HG03439 (cell line): ENCODE results near the gene ADAM10.

Source experiments
- ATAC-seq: cut with Tn5 transposase; IDR thresholded peaks from one replicate; pipeline ENCODE4 v1.9.1; 2021; ENCODE audit warnings: mild to moderate bottlenecking, moderate library complexity; ENCODE audit not compliant: unreplicated experiment

The ADAM10 gene

DNA sequence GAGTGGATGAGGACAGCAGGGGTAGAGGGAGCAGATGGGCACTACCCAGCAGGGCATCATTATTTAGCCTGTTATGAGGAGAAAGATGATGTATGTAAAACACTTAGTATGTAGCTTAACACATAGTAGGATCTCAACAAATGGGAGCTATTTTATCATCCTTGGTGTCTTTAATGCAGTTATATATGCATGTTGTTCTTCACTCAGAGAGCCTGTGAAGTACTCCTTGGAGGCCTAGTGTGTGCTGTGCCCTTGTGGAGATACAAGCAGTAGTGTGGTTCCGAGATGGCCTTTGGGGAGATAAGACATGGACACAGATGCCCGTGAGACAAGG lies 193.5 kb downstream of the ADAM10 start:
- no peak for ATAC-seq

DNA sequence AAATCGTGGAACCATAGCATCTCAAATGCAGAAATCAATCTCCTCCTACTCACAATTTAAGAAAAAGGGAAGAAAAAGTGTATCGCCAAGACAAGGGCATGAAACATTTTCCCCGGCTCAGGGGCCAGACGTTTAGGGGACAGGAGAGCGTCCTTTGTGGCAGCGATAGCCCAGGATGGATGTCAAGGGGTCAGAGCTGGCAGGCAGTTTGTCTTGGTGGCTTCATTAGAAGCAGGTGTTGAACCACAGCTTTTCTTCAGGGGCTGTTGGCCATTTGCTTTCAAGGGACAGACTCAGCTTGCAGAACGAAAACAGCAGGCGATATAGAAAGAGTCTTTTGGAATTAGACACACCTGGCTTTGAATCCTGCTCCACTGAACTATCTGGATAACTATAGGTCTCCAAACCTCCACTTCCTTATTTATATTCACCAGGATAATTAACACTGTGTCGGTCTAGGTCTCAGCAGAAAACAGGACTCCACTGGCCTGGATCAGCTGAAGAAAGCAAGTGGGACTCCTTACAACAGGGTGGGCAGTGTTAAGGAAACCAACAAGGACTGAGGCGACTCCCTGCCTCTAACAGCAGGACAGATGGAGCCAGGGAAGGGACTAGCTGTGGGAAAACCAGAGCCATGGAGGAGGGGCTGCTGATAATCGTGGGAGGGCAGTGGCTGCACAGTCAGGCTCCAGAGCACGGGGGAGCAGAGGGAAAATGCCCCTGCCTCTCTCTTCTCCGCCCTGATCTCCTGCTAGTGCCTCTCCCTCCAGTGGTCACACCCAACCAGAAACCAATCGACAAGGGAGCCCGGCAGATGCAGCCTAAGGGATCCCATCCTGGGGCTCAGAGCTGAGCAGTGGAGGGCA lies 194.1 kb downstream of the ADAM10 start:
- ATAC-seq: no peak

DNA sequence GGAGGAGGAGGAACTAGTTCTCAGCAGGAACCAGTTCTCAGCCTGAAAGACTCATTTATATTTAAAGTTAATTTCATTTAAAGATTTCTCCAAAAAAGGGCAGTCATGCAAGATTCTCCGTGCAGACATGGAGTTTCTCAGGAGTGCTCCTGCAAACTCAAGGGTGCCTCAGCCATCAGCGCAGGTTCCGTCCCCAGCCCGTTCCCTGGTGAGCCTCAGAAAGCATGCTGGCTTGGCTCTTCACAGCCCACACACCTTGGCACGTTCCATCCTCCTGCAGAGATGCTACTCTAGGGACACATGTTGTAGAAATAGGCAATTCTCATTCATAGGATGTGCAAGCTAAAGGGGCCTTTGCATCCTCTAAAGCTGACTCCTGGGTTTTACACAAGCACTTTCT lies 194.7 kb downstream of the ADAM10 start:
- ATAC-seq: no peak

DNA sequence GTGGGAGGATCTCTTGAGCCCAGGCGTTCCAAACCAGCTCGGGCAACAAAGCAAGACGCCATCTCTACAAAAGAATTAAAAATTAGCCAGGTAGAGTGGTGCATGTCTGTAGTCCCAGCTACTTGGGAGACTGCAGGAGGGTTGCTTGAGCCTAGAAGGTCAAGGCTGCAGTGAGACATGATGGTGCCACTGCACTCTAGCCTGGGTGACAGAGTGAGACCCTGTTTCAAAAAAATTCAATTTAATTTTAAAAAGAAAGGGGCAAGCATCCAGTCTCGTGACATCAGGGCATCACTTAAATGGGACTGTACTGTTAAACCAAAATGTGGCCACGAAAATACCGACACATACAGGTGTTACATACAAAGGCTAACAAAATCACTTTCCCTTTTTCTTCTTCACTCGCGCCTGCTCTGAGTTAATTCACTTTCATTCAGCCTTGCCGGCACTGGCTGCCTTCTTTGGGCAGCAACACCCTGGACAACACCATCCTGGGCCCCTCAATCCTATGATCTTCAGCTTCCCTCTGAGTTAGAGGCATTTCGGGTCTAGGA lies 196.1 kb downstream of the ADAM10 start:
- no peak for ATAC-seq

DNA sequence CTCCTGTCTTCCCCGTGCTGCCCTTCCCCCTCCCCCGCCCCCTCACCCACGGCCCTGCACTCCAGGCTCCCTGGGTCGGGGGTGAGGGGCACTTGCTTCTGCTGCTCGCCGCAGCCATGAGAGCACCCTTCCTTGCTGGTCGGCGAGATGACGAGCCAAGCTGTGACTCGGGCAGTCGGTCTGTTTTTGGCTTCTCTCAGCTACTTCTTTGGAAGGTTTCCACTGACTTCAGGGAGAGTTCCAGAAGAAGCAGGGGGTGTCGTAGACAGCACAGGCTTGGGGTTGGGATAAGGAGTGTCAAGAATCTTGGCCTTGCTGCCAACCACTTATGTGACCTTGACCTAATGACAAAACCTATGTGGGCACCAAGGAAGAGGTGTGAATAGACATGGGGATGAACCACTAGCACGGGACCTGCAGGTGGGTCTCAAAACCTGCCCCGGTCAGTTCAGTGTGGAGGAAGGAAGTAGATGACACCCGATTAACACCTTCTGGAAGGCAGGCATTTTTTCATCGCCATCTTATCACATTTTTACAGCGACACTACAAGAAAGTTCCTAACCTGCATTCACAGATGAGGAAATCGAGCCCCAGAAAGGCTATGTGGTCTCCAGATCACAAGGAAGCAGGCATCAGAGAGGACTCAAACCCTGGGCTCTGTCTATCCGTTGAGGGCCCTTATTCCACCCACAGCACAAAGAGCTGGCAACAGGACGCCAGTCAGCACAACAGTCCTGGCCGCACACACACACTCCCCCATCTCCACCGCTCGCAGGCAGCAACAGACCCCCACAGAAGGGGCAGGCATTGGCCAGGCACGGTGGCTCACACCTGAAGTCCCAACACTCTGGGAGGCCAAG lies 196.8 kb downstream of the ADAM10 start:
- ATAC-seq: no peak

DNA sequence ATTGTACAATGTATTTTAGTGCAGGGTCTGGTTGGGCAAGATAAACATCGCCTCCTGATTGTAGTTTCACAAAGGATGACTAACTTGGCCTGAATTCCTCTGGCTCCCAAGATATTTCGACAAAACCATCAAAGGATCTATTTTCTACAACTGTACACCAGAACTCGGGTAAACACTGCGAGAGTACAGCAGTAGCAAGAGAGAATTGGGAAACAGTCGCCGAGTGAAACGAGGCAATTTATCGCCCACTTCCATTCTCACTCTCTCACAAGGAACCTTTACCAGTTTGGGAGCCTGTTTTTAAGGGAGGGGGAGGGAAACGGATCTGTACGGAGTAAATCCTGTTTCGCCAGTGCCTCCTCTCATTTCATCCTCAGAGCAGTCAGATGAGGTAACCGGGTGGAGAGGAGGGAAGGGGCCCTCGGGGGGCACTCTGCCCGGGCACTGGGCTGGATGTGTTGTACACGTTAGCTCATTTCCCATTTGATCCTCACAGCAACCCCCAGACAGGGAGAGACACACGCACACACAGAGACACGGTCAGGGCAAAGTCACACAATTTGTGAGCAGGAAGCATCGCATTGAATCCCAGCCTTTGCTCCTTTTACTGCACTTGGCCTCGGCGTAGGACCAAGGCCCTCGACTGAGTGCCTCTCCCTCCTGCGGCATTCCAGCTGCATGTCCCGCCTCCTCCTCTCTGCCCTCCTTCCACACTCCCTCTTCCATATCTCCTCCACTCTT lies 197.6 kb downstream of the ADAM10 start:
- ATAC-seq: no peak

DNA sequence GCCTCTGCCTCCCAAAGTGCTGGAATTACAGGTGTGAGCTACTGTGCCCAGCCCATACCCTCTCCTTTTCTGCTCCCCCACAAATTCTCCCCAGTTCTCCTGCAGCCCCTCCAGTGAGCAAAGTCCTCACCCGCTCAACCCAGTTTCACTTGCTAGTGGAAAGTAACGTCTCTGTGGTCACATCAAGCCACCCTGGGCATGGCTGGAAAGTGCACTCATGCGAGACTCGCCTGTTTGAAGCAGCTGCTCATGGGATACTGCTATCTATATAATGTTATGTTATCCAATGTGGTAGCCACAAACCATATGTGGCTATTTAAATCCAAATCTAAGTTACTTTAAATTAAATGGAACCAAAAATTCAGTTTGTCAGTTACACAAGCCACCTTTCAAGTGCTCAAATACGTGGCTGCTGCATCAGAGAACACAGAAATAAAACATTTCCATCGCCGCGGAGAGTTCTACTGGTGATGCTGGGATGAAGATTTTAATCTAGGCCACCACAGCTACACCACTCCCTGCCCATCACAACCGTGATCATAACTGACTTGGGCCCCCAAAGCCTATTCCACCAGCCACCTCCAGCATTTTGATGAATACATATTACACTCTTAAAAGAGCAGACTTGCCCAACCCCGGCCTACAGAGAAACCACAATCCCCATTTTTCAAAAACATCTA lies 198.3 kb downstream of the ADAM10 start:
- no peak for ATAC-seq

DNA sequence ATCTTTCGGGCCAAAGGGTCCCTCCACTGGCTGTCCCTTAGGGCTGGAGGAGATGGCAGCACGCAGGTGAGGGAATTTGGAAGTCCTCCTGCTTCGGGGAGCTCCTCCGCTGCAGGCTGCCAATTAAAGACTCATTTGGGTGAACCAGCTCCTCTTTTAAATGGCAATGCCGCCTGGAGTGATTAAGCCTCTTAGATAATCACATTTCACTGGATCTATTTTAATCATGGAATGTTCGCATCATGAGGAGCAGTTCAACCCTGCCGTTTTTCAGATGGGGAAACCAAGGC lies 199.8 kb downstream of the ADAM10 start:
- ATAC-seq: no peak

DNA sequence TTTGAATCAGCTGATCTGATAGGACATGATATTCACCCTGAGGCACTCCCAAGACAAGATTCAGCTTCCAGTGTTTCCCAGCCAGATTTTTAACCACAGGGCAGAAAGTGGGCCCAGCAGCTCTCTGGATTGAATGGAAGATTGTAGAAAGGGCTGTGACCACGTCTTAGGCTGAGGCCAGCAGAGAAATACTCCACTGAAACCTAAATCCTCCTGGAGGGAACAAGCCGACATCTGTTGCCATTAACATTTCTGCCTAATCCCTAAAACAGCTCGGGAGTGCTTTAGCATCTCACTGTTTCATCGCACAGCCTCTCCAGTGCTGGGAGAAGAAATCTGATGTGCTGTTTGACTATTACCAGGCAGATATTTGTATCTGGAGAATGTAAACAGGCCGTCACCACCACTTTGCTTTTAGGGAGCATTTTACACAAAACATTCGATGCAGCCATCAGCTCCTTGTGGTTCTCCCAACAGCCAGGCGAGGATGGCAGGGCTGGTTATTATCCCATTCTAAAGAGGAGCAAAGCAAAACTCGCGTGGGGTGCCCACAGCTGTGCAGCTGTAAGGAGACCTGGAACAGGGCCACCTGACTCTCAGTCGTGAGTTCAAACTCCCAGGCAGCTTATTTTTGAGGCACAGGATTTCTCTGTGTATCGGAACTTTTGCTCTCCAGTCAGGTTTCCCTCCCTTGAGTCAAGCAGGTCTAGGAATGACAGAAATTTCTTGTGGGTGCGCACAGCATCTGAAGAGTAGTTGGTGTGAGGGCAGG lies 200.3 kb downstream of the ADAM10 start:
- no peak for ATAC-seq

DNA sequence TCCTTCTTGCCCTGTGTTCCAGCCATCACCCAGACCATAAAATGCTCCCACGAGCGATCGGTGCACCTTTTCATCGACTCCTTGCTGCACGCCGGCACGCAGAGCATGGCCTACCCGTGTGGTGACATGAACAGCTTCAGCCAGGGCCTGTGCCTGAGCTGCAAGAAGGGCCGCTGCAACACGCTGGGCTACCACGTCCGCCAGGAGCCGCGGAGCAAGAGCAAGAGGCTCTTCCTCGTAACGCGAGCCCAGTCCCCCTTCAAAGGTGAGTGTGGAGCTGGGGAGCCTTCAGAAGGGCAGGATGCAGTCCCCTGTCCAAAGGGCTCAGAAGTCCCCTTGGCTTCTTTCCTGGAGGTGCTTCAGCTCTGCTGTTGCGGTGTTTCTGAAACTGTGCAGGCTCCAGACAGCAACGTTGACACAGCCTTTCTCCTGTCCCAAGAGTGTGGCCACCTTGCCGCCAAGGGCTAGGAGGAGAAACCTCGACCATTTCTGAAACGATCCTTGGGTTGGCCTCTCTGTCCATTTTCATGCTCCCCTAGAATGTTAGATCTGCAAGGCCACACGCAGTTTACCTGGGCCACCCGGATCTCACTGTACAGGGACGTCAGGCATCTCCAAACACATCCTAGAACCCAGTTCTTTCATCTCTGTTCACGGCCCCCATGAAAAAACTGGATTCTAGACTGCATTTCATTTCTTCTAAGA lies 201.0 kb downstream of the ADAM10 start:
- ATAC-seq: no peak

DNA sequence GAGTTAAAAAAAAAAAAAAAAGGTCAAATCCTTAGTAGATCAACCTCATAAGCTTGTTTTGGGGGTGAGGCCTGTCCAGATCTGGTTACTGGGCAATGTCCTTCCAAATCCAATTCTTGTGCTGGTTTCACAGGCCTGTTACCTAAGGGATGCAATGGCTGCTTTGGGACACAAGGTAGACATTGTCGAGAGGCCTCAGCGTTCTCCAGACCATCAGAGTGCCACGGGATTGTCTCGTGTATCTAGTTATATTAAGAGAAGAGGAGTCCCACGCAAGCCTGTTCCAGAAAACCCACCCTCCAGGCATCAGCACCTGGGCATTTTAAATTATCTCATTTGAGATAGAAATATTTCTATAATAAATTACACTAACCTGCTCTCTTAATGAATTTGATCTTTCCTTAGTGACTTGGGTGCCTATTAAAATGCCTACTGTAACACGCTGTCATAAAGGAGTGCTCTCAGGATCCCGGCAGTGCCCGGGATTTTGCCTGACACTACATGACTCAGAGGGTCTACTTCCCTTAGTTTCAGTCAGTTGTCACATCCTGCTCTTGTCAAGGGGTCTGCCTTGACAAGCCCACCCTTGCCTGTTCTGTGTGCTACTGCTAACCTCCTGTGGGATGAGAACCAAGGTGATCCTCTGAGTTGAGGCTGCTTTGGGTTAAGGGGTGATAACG lies 201.7 kb downstream of the ADAM10 start:
- ATAC-seq: no peak

DNA sequence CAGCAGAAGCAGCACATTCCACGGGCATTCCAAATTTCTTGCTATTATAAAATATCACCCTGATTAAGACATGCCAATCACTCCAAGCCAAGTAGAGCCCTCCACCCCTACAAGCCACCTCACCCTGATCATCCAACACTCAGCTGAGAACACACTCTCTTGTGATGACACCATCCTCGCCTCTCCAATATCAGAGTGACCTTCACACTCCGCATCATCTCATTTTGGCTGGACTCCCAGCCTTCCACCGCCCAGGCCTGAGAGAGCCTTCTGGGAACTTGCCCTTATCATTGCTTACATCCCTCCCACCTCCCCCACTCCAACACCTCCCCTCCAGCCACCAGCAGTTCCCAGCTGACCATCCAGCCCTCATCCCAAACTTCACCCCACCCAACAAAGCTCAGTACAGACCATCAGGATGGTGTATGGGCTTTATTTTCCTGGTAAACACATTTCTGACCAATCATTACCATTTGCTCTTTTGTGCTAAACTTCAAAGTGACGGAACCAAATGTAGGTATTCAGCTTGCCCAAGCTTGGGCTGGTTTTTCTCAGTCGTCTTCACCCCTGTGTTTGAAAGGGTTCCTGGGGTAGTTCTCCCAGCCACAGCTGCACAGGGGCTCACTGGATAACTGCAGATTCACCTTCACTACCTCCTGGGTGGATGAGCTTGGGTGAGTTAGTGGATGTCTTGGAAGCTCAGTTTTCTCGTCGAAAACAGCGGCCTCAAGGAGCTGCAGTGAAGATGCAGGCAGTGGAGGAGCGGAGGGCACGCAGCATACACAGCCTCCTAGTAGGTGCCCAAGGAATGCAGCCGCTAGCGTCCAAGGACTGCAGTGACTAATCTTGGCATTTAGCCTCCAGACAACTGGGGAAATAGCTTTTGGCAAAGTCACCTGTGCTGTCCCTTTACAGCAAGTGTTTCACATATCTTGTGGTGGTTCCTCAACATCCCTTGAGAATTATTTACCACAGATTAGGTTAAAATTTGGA lies 202.6 kb downstream of the ADAM10 start:
- ATAC-seq: no peak

DNA sequence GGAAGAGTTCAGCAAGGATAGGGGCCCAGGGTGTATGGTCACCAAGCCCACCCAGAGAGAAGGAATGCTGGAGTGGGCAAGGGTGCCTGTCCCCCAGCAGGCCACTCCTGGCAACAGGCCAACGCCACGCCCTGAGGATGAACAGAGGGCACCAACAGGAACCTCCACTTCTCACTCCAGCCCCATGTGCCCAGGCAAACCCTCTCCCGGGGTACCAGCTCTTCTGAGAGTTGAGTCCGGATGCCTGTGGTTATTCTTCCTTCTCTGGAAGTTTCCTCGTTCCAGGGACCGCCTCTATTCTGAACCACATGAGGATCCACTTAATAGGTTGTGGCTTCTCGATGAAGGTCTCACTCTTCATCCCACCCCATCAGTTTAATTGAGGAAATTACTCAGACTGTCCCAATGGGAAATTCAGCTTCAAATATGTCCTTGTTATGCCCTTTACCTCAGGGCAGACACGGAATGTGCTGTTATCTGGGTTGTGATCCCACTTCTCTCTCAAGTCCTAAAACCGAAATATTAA lies 203.4 kb downstream of the ADAM10 start:
- no peak for ATAC-seq

DNA sequence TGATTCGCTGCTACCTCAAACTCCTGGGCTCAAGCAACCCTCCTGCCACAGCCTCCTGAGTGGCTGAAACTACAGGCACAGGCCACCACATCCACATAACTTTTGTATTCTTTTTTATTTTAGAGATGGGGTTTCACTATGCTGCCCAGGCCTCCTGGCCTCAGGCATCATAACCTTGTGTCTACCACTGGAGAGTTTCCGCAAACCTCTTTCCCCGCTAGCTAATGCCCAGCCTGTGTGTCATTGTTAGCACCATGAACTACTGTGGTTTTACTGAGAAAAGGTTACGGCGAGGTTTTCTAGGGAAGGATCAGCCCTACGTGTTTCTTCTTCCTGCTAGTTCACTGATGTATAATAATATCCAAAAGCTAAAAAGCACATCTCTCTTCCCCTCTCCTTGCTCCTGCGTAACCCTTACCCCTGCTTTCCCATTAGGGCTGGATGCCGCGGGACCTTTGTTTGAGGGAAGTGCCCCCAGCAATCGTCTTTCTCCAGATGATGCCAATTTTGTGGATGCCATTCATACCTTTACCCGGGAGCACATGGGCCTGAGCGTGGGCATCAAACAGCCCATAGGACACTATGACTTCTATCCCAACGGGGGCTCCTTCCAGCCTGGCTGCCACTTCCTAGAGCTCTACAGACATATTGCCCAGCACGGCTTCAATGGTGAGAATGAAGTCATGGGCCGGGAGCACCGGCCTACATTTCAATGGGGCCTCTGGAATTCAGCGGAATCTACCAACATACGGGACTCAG lies 204.0 kb downstream of the ADAM10 start:
- ATAC-seq: no peak

DNA sequence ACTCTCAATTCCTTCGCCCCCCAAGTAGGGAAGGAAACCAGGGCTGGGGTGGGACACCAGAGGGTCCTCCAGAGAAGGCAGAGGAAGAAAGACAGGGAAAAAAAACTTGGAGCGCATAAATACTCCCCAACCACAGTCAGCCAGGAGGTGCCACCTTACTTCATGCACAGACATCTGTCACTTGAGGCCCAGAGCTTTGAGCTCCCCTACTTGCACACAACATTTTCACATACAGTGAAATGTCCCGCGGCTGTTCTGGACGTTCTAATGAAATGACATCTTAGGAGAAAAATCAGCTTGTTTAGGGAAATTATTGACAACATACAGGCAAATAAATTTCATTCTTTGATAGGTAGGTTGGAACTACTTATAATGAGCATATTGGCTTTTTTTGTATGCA lies 204.8 kb downstream of the ADAM10 start:
- ATAC-seq: no peak

DNA sequence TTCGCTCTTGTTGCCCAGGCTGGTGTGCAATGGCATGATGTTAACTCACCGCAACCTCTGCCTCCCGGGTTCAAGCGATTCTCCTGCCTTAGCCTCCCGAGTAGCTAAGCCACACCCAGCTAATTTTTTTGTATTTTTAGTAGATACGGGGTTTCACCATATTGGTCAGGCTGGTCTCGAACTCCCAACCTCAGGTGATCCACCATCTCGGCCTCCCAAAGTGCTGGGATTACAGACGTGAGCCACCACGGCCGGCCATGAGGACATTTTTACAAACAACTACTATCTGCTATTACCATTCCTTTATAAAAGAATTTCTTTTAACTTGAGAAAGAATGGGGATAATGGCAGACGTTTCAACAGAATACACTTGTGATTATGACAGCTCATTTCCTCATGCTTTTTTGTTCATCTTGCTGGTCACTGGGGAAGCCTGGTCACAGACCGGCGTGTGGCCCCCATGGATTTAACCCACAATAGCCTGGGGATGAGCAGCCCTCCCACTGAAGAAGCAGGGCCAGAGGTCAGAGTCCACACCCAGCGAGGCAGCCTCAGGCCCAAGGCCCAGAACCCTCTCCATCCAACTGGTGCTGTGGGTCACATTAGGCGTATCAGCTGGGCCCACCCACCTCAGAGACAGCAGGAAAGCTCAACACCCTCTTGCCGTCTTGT lies 205.7 kb downstream of the ADAM10 start:
- ATAC-seq: no peak
